Peyer's patch (tissue), 4 donors: ENCODE data around the gene TRIM67.

Experiments used
- POLR2A ChIP-seq, 2 donors: fragments of 450-650 bp; IDR thresholded peaks; one replicate each; pipeline ENCODE4 v1.5.1; 2017; ENCODE audit warnings: antibody characterized with exemption in 2 of 2, mild to moderate bottlenecking in 2 of 2, moderate library complexity in 2 of 2
- TF ChIP-seq, protein P1 (sequence below), 6 experiments: fragments of 450-650 bp in 4 of 6; fragments of 200-600 bp in 2 of 6; sonication (generic) in 1 of 6; IDR thresholded peaks; one replicate each; pipeline ENCODE4 v1.5.1; 2017 to 2019; ENCODE audit warnings: antibody characterized with exemption in 6 of 6, mild to moderate bottlenecking in 3 of 6, moderate library complexity in 1 of 6

DNA sequence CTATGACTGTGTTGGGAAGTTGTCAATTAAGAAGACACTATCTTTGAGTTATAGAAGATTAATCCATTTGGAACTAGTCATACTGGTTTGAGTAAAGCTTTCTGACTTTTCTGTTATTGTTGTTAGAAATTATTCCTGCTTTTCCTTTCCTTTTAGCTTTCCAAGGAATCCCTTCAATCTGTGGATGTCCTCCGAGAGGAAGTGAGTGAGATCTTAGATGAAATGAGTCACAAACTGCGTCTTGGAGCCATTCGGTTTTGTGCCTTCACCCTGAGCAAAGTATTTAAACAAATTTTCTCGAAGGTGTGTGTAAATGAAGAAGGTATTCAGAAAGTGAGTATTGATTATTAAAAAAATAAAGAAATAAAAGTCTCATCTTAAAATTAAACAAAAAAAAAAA is 98.5 kb downstream of the TRIM67 start:
- TF ChIP-seq, protein P1, sequence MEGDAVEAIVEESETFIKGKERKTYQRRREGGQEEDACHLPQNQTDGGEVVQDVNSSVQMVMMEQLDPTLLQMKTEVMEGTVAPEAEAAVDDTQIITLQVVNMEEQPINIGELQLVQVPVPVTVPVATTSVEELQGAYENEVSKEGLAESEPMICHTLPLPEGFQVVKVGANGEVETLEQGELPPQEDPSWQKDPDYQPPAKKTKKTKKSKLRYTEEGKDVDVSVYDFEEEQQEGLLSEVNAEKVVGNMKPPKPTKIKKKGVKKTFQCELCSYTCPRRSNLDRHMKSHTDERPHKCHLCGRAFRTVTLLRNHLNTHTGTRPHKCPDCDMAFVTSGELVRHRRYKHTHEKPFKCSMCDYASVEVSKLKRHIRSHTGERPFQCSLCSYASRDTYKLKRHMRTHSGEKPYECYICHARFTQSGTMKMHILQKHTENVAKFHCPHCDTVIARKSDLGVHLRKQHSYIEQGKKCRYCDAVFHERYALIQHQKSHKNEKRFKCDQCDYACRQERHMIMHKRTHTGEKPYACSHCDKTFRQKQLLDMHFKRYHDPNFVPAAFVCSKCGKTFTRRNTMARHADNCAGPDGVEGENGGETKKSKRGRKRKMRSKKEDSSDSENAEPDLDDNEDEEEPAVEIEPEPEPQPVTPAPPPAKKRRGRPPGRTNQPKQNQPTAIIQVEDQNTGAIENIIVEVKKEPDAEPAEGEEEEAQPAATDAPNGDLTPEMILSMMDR (IDR thresholded peaks at IDR 0.05): no peak
- no peak for TF ChIP-seq POLR2A (IDR thresholded peaks at IDR 0.05)
